MM.1S (cell line): ENCODE measurements around the gene BOLL.
A peak's percentile ranks its signal among the peaks of the same experiment; 100 is the strongest.

Source experiments
- DNase-seq: peaks from one replicate; pipeline ENCODE4 v3.0.0-alpha.2; 2015
- H2AFZ ChIP-seq: fragments of 300-600 bp; sonication (generic); 2 replicates; pipeline ENCODE4 v1.6.0; 2016; ENCODE audit warnings: antibody characterized with exemption, low read length
- H3F3A ChIP-seq: fragments of 300-600 bp; sonication (generic); 2 replicates; pipeline ENCODE4 v1.6.1; 2016; ENCODE audit warnings: mild to moderate bottlenecking, antibody characterized with exemption, low read length, moderate library complexity, mixed read lengths; ENCODE audit not compliant: insufficient read depth
- H3K27ac ChIP-seq: fragments of 300-600 bp; sonication (generic); 2 replicates; pipeline ENCODE4 v1.5.1; 2016; ENCODE audit warnings: mild to moderate bottlenecking, low read length
- H3K27me3 ChIP-seq: fragments of 300-600 bp; sonication (generic); replicated peaks from 2 replicates; pipeline ENCODE4 v1.6.0; 2016; ENCODE audit warnings: low read length; ENCODE audit not compliant: insufficient read depth
- H3K36me3 ChIP-seq: fragments of 300-600 bp; sonication (generic); replicated peaks from 2 replicates; pipeline ENCODE4 v1.6.1; 2016; ENCODE audit warnings: mild to moderate bottlenecking, low read length, mixed read lengths; ENCODE audit not compliant: insufficient read depth
- H3K4me1 ChIP-seq: fragments of 300-600 bp; sonication (generic); 2 replicates; pipeline ENCODE4 v1.6.1; 2016; ENCODE audit warnings: low read length, mixed read lengths
- H3K4me2 ChIP-seq: fragments of 300-600 bp; sonication (generic); 2 replicates; pipeline ENCODE4 v1.6.0; 2016; ENCODE audit warnings: low read depth, low read length
- H3K4me3 ChIP-seq: fragments of 300-600 bp; sonication (generic); 2 replicates; pipeline ENCODE4 v1.5.1; 2016; ENCODE audit warnings: low read length, mixed read lengths
- H3K79me2 ChIP-seq: fragments of 300-600 bp; sonication (generic); 2 replicates; pipeline ENCODE4 v1.6.1; 2016; ENCODE audit warnings: mixed run types, low read length, mixed read lengths
- H3K9ac ChIP-seq: fragments of 300-600 bp; sonication (generic); 2 replicates; pipeline ENCODE4 v1.6.1; 2016; ENCODE audit warnings: low read length, mixed read lengths
- H3K9me2 ChIP-seq: fragments of 300-600 bp; sonication (generic); replicated peaks from 2 replicates; pipeline ENCODE4 v1.6.1; 2016; ENCODE audit warnings: mild to moderate bottlenecking, low read length, mixed read lengths; ENCODE audit not compliant: insufficient read depth
- H3K9me3 ChIP-seq: fragments of 300-600 bp; sonication (generic); replicated peaks from 2 replicates; pipeline ENCODE4 v1.6.1; 2016; ENCODE audit warnings: mild to moderate bottlenecking, low read length, mixed read lengths; ENCODE audit not compliant: insufficient read depth
- H4K20me1 ChIP-seq: fragments of 300-600 bp; sonication (generic); 2 replicates; pipeline ENCODE4 v1.6.1; 2016; ENCODE audit warnings: mild to moderate bottlenecking, low read length, moderate library complexity, mixed read lengths; ENCODE audit not compliant: insufficient read depth
- CTCF ChIP-seq: fragments of 300-600 bp; sonication (generic); IDR thresholded peaks from 2 replicates; pipeline ENCODE4 v1.5.1; 2016; ENCODE audit warnings: antibody characterized with exemption, low read length, mixed read lengths
- EZH2 ChIP-seq: fragments of 300-600 bp; sonication (generic); optimal IDR thresholded peaks from 2 replicates; pipeline ENCODE3; 2017; ENCODE audit warnings: low read depth, mild to moderate bottlenecking, antibody characterized with exemption, low read length, mixed read lengths
- EZH2phosphoT487 ChIP-seq: fragments of 300-600 bp; sonication (generic); IDR thresholded peaks from 2 replicates; pipeline ENCODE4 v1.6.1; 2018; ENCODE audit warnings: antibody characterized with exemption, low read length

The BOLL gene

GRCh38 chr2:197814526-197814925 lies 29.4 kb upstream of the BOLL start:
- H3K27me3 ChIP-seq = no peaks in the 10 kb centered on the region
- H3K79me2 ChIP-seq = no peaks in the 10 kb centered on the region
- H3K9me3 ChIP-seq = no peaks in the 10 kb centered on the region
- H3K4me3 ChIP-seq = no peak overlapping the region
- DNase-seq = no peak
- H4K20me1 ChIP-seq = no peaks in the 10 kb centered on the region
- no peak for TF ChIP-seq CTCF
- TF ChIP-seq EZH2phosphoT487 = no peak
- TF ChIP-seq EZH2 = no peak
- no peak overlapping the region for H3K9ac ChIP-seq
- no peak overlapping the region for H3K4me2 ChIP-seq
- H2AFZ ChIP-seq = no peak overlapping the region
- no peaks in the 10 kb centered on the region for H3F3A ChIP-seq
- no peaks in the 10 kb centered on the region for H3K36me3 ChIP-seq
- no peaks in the 10 kb centered on the region for H3K4me1 ChIP-seq
- H3K27ac ChIP-seq = no peak overlapping the region
- no peaks in the 10 kb centered on the region for H3K9me2 ChIP-seq

GRCh38 chr2:197813093-197813787 lies 28.1 kb upstream of the BOLL start:
- H3K4me1 ChIP-seq = no peaks in the 10 kb centered on the region
- H3K4me2 ChIP-seq = no peak overlapping the region
- H4K20me1 ChIP-seq = no peaks in the 10 kb centered on the region
- H3K36me3 ChIP-seq = no peaks in the 10 kb centered on the region
- no peak overlapping the region for H3K9ac ChIP-seq
- H3F3A ChIP-seq = no peaks in the 10 kb centered on the region
- H2AFZ ChIP-seq = no peak overlapping the region
- H3K27ac ChIP-seq = no peak overlapping the region
- H3K9me2 ChIP-seq = no peaks in the 10 kb centered on the region
- H3K4me3 ChIP-seq = no peak overlapping the region
- no peaks in the 10 kb centered on the region for H3K9me3 ChIP-seq
- H3K79me2 ChIP-seq = no peaks in the 10 kb centered on the region
- no peak for DNase-seq
- TF ChIP-seq EZH2 = no peak
- TF ChIP-seq EZH2phosphoT487 = no peak
- TF ChIP-seq CTCF = peak; percentile 55
- no peaks in the 10 kb centered on the region for H3K27me3 ChIP-seq

- H3K4me2 ChIP-seq = no peak overlapping the region
- no peak for DNase-seq
- no peaks in the 10 kb centered on the region for H3K79me2 ChIP-seq
- H3K9ac ChIP-seq = no peak overlapping the region
- no peak overlapping the region for H3K4me3 ChIP-seq
- H3K4me1 ChIP-seq = peaks cover 2% of the 10 kb centered on the region
- H3F3A ChIP-seq = no peaks in the 10 kb centered on the region
- H3K9me2 ChIP-seq = no peaks in the 10 kb centered on the region
- no peak overlapping the region for H3K27ac ChIP-seq
- no peak overlapping the region for H2AFZ ChIP-seq
- TF ChIP-seq EZH2phosphoT487 (no peak), CTCF (no peak), EZH2 (no peak)
- no peaks in the 10 kb centered on the region for H3K9me3 ChIP-seq
- H4K20me1 ChIP-seq = no peaks in the 10 kb centered on the region
- no peaks in the 10 kb centered on the region for H3K36me3 ChIP-seq
- no peaks in the 10 kb centered on the region for H3K27me3 ChIP-seq
Observed at GRCh38 chr2:197810491-197810890, 25.4 kb upstream of the BOLL start.
